Measurements from ENCODE around the gene PIWIL4.

- TF ChIP-seq PHF8 (IDR thresholded peaks at IDR 0.05; ENCODE audit: borderline replicate concordance, low read length) (no peak), PCBP2 (IDR thresholded peaks at IDR 0.05; ENCODE audit: low read depth, low read length, poor library complexity, severe bottlenecking) (no peak), THAP12 (CRISPR knock-in tag; IDR thresholded peaks at IDR 0.05) (no peak), ZBED1 (IDR thresholded peaks at IDR 0.05) (no peak), ARID3B (CRISPR knock-in tag; IDR thresholded peaks at IDR 0.05; ENCODE audit: borderline replicate concordance) (no peak), E4F1 (CRISPR knock-in tag; IDR thresholded peaks at IDR 0.05; ENCODE audit: borderline replicate concordance) (no peak), POLR2H (tag; IDR thresholded peaks at IDR 0.05; ENCODE audit: low read depth) (no peak), CTCF (IDR thresholded peaks at IDR 0.05 in 2 of 3, conservative IDR thresholded peaks at IDR 0.05 in 1 of 3; ENCODE audit: insufficient read depth in 2 of 3, low read depth in 1 of 3, low read length in 3 of 3) (no peak), DPF2 (IDR thresholded peaks at IDR 0.05) (no peak), POLR3A (IDR thresholded peaks at IDR 0.05; ENCODE audit: borderline replicate concordance, extremely low read depth, insufficient read depth, insufficient read length) (no peak), SIX5 (IDR thresholded peaks at IDR 0.05; ENCODE audit: borderline replicate concordance in 1 of 2, insufficient read depth in 1 of 2, low read depth in 1 of 2, low read length in 2 of 2) (no peak), CREB1 (IDR thresholded peaks at IDR 0.05) (no peak), CREB1 (CRISPR knock-in tag; IDR thresholded peaks at IDR 0.05) (no peak)
Measured at GRCh38 chr11:94545264-94546161, 21.7 kb upstream of the PIWIL4 start.
